ENCODE results near the gene PEF1. TPM values are rescaled to one million over a fixed set of nuclear protein-coding genes. Genes with fewer than 3 reads are reported as not detected.

PEF1 gene
- total RNA-seq, 1 experiment from 2014 or later = 40.3 TPM

DNA sequence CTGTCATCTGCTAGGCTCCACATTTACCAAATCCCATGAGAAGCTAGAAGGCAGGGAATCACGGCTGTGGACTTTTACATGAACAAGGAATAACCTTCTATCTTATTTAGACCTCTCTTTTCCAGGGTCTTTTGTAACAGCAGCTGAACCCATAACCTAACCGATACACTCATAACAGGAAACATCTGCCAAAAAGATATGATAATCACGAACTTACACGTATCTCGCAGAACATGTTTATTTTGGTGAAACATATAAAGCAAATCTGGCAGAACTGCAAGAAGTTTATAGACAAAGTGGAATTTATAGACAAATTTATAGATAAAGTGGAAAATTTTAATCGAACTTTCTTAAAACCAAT is 48.0 kb downstream of the PEF1 start:
- Mint-ChIP-seq H3K27me3 (ENCODE audit: low read depth) (peaks cover 10% of the 10 kb centered on the region), H3K36me3 (ENCODE audit: insufficient read depth in 1 of 3, low read depth in 3 of 3) (no peaks in the 10 kb centered on the region), H3K27ac (no peak overlapping the region), H3K4me3 (no peak overlapping the region), H3K4me1 (peaks cover 2 to 5% of the 10 kb centered on the region in 2 experiments; a peak in 3 of 4 replicates), H3K9me3 (no peaks in the 10 kb centered on the region)
- no peak for DNase-seq
- Histone ChIP-seq H3K4ac (ENCODE audit: low read depth, low read length) (no peak overlapping the region), H2BK20ac (ENCODE audit: low read depth, low read length, poor library complexity, severe bottlenecking) (no peak overlapping the region), H3T11ph (ENCODE audit: low read length) (no peak overlapping the region), H4K8ac (replicated peaks; ENCODE audit: insufficient read length, low read depth, low read length) (no peak overlapping the region), H3K9me3 (ENCODE audit: control insufficient read depth, low read depth, low read length) (no peaks in the 10 kb centered on the region), H3K23ac (ENCODE audit: insufficient read length, low read depth, low read length) (no peak overlapping the region), H2BK5ac (ENCODE audit: insufficient read length, low read length) (no peak overlapping the region), H3K18ac (ENCODE audit: insufficient read length, low read depth, low read length) (no peak overlapping the region), H3K27ac (ENCODE audit: insufficient read length, low read depth, low read length) (no peak overlapping the region), H2BK15ac (ENCODE audit: low read depth, low read length) (no peak overlapping the region), H3K23me2 (ENCODE audit: insufficient read length, low read depth, low read length, poor library complexity, severe bottlenecking) (no peaks in the 10 kb centered on the region), H3K14ac (ENCODE audit: insufficient read depth, low read length) (no peak overlapping the region), H4K91ac (ENCODE audit: insufficient read length, low read depth, low read length) (no peak overlapping the region), H3K4me1 (ENCODE audit: insufficient read depth, low read length) (no peaks in the 10 kb centered on the region), H2BK120ac (ENCODE audit: low read depth, low read length, poor library complexity, severe bottlenecking) (no peak overlapping the region), H3K9ac (ENCODE audit: extremely low read depth, insufficient read length, low read length) (no peak overlapping the region), H4K20me1 (ENCODE audit: control insufficient read depth, insufficient read depth, insufficient read length) (no peaks in the 10 kb centered on the region), H2AFZ (ENCODE audit: low read length) (no peak overlapping the region), H3K27me3 (ENCODE audit: insufficient read depth, low read length) (no peaks in the 10 kb centered on the region), H2BK12ac (ENCODE audit: insufficient read length, low read depth, low read length) (no peak overlapping the region), H3K56ac (ENCODE audit: insufficient read length, low read depth, low read length) (no peak overlapping the region), H4K5ac (ENCODE audit: insufficient read length, low read depth, low read length) (no peak overlapping the region), H3K79me1 (ENCODE audit: insufficient read depth, low read depth, low read length, poor library complexity, severe bottlenecking) (no peaks in the 10 kb centered on the region), H3K79me2 (ENCODE audit: insufficient read depth, low read length) (no peaks in the 10 kb centered on the region), H3K4me2 (ENCODE audit: insufficient read depth, insufficient read length, low read length) (no peak overlapping the region), H2AK5ac (ENCODE audit: insufficient read length, low read length) (no peak overlapping the region)
- WGBS (ENCODE audit: extremely low coverage, insufficient read length, low lambda C conversion rate) = no CpG with 5 or more reads among the region's 6 CpGs
- no peak for TF ChIP-seq CTCF (conservative IDR thresholded peaks at IDR 0.05)
